HuH-7 (cell line): ENCODE results near the gene ELN.
A peak's percentile ranks its signal among the peaks of the same experiment; 100 is the strongest.
"Not testable (repeated sequence)": the region's sequence is repeated elsewhere in the genome, so short reads cannot be mapped to it uniquely, and the experiment has no call there.

ENCODE experiments used
- DNase-seq: peaks from one replicate; pipeline ENCODE4 v3.0.0; 2011; ENCODE audit warnings: low spot score

Gene ELN

GRCh38 chr7:74042746-74043522 lies 15.0 kb downstream of the ELN start:
- no peak for DNase-seq

- no peak for DNase-seq
Measured at GRCh38 chr7:74043523-74043951, 15.6 kb downstream of the ELN start.

- DNase-seq = no peak
Measured at GRCh38 chr7:74044366-74045350, 16.7 kb downstream of the ELN start.

DNA sequence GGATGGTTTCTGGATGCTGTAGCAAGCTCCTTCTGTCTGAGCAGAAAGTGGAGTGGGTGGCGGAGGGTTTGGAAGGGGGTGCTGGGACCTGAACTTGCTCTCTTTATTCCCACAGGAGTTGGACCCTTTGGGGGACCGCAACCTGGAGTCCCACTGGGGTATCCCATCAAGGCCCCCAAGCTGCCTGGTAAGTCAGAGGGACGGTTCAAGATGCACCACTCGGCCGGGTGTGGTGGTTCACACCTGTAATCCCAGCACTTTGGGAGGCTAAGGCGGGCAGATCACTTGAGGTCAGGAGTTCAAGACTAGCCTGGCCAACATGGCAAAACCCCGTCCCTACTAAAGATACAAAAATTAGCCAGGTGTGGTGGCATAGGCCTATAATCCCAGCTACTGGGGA lies 18.6 kb downstream of the ELN start:
- not testable (repeated sequence) for DNase-seq

GRCh38 chr7:74047804-74048380 lies 19.9 kb downstream of the ELN start:
- no peak for DNase-seq

- no peak for DNase-seq
Measured at GRCh38 chr7:74048999-74049599, 21.1 kb downstream of the ELN start.

DNA sequence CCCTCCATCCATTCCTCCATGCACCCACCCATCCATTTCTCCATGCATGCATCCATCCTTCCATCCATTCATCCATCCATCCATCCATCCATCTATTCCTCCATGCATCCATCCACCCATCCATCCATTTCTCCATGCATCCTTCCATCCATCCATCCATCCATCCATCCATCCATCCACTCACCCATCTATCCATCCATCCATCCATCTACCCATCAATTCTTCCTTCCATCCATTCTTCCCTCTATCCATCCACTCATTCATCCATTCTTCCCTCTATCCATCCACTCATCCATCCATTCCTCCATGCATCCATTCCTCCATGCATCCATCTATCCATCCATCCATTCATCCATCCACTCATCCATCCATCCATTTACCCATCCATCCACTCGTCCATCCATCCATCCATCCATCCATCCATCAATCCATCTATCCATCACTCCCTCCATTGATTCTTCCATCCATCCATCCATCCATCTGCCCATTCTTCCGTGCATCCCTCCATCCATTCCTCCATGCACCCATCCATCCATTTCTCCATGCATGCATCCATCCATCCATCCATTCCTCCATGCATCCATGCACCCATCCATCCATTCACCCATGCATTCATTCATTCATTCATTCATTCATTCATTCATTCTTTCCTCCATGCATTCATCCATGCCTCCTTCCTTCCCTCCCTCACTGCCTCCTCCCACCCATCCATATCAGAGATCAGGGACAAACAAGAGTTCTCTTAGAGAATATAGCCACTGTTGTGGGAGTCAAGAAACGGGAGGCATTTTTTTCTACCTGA lies 22.2 kb downstream of the ELN start:
- no peak for DNase-seq

DNA sequence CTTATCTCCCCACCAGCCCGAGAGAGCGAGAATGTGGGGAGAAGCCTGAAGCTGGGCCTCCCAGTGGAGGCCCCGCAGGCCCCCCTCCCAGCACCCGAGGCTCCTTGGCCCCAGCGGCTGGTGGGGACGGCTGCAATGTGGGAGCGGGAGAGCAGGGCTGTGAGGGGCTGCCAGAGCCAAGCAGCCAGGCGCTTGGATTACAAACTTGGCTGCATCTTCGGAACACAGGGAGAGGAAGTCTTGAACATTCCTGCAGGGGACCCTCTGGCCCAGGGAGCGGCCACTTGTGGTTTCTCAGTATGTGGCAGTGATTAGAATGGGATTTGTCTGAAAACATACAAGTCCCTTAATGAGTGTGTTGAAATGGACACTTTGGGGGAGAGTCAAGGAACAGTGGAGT lies 23.2 kb downstream of the ELN start:
- no peak for DNase-seq

DNA sequence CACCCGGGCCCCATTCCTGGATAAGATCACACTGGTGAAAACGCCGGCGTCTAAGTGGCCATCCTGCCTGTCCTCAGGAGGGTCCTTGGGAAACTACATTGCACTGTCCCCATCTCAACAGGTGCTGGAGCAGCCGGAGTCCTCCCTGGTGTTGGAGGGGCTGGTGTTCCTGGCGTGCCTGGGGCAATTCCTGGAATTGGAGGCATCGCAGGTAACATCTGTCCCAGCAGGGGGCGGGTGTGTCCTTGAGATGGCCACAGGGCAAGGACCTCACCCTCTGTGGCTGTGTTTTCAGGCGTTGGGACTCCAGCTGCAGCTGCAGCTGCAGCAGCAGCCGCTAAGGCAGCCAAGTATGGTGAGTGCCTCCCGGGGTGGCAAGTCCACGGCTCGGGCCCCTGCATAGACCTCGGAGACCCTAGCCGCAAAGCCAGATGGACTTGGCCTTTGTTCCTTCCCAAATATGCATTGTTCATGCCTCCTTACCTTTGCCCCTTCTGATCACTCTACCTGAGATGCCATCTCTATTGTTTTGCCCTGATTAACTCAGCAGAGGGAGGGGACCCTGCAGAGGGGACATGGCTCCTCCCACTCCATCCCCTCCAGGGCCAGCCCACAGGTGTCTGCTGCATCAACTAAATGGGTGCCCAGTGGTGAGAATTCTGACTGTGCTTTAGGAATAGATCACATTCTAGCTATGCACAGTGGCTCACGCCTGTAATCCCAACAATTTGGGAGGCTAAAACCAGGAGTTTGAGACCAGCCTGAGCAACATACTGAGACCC lies 23.8 kb downstream of the ELN start:
- DNase-seq = peak; percentile 81

DNA sequence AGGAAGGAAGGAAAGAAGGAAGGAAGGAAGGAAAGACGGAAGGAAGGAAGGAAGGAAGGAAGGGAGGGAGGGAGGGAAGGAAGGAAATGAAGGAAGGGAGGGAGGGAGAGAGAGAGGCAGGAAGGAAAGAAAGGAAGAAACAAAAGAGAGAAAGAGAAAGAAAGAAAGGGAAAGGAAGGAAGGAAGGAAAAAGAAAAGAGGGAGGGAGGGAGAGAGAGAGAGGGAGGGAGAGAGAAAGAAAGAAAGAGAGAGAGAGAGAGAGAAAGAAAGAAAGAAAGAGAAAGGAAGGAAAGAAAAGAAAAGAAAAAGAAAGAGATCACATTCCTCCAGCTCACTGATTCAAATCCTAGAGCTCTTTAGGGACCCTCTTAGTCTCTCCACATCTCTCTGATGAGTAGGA lies 24.7 kb downstream of the ELN start:
- DNase-seq = no peak

GRCh38 chr7:74053589-74054186 lies 25.7 kb downstream of the ELN start:
- no peak for DNase-seq

DNA sequence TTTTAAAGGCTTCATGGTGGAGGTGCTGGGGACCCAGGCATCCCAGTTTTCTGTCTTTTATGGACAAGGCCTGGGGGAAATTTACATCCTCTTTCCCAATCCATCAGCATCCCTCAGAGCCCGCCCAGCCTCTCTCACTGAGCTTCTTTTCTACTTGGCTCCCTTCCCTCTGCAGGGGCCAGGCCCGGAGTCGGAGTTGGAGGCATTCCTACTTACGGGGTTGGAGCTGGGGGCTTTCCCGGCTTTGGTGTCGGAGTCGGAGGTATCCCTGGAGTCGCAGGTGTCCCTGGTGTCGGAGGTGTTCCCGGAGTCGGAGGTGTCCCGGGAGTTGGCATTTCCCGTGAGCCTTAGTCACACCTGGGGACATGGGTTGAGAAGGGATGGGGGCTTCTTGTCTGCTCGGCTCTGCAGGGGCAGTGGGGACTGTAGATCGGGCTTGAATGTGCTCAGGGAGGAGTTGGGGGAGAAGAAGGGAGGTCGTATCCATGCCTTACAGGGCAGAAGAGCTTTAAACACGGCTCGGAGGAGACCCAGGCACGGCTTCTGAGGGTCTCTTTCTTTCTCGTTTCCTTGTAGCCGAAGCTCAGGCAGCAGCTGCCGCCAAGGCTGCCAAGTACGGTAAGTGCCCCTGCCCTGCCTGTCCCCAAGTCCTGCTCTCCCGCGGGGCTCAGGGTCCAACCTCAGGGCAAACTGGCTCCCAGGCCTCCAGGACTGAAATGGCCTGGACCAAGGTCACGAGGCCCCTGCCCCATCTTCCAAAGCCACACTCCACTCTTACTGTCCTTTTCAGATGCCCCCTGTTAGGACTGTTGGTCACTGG lies 28.3 kb downstream of the ELN start:
- DNase-seq = no peak

DNA sequence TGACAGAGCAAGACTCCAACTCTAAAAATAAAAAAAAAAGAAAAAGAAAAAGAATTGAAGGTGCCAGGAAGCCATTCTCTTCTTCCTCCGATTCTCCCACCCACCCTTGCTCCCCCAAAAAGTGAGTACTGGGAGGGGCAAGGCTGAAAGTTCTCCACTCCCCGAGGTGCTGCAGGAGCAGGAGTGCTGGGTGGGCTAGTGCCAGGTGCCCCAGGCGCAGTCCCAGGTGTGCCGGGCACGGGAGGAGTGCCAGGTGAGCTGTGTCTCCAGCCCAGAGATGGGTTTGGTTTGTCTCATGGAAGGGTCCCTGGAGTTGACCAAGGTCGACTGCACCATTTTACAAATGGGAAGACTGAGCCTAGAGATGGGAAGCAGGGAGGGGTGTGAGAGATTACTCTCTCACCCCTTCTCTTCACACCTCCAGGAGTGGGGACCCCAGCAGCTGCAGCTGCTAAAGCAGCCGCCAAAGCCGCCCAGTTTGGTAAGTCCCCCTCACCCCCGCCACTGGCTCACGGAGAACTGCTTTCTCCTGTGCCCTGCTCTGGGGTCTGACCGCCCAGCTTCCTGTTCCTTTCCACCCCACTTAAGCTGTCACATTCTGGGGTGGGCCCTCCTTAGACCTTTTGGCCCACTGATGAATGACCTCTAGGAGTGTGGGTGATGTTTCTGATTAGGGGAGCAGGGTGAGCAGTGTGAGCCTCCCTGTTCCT lies 29.4 kb downstream of the ELN start:
- DNase-seq = no peak

DNA sequence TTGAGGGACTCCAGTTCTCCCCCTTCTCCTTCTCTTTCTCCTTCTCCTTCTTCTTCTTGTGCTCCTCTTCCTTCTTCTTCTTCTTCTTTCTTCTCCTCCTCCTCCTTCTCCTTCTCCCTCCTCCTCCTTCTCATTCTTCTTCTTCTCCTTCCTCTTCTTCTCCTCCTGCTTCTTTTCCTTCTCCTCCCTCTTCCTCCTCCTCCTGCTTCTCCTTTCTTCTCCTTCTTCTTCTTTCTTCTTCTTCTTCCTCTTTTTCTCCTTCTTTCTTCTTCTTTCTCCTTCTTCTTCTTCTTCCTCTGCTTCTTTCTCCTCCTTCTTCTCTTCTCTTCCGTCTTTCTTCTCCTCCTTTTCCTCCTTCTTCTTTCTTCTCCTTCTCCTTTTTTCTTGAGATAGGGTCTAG lies 30.0 kb downstream of the ELN start:
- DNase-seq = no peak

DNA sequence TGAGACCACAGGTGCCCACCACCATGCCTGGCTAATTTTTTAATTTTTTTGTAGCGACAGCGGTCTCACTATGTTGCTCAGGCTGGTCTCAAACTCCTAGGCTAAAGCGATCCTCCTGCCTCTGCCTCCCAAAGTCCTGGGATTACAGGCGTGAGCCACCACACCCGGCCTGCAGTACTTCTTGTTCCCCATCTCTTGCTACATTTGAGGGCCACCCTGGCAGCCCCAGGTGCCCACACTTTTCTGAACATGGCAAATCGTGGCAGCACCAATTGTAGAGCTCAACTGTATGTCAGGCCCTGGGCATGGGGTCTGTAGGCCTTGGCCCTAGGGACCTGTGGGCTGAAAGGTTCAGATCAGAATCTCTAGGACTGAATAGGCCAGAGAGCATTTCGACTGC lies 30.5 kb downstream of the ELN start:
- no peak for DNase-seq

DNA sequence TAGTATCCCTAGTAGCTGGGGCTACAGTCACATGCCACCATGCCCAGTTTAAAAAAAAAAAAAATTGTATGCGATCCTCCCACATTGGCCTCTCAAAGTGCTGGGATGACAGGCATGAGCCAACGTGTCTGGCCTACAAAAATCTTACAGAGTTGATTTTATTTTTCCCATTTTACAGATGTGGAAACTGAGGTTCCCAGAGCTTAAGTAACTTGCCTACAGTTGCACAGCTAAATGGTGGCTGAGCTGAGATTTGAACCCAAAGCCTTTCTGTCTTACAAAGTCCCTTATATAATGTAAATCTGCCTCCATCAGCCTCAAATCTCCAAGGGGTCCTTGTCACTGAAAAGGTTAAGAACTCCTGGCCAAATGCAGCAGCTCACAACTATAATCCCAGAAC lies 31.1 kb downstream of the ELN start:
- no peak for DNase-seq

- DNase-seq = no peak
Measured at GRCh38 chr7:74059681-74060588, 32.0 kb downstream of the ELN start.
